Spinal cord (tissue), 10 donors: ENCODE data around the gene RFX1. TPM values are rescaled to one million over a fixed set of nuclear protein-coding genes. Genes with fewer than 3 reads are reported as not detected.
"Not testable (repeated sequence)": the region's sequence is repeated elsewhere in the genome, so short reads cannot be mapped to it uniquely, and the experiment has no call there.

Experiments used
- DNase-seq, 6 donors: peaks; one replicate each; pipeline versions ENCODE4 v3.0.0 to v3.0.0-alpha.2; 2013 to 2015; ENCODE audit warnings: low spot score in 6 of 6, low read depth in 4 of 6
- H3K27ac ChIP-seq: one replicate; pipeline ENCODE4 v1.5.1; 2013; ENCODE audit warnings: low read depth, low read length, control low read depth
- H3K27me3 ChIP-seq: one replicate; pipeline ENCODE4 v1.6.1; 2013; ENCODE audit warnings: low read length; ENCODE audit not compliant: control insufficient read depth, insufficient read depth
- H3K36me3 ChIP-seq: one replicate; pipeline ENCODE4 v1.6.1; 2013; ENCODE audit warnings: low read length; ENCODE audit not compliant: control insufficient read depth, insufficient read depth
- H3K4me1 ChIP-seq: one replicate; pipeline ENCODE4 v1.6.1; 2013; ENCODE audit warnings: low read length; ENCODE audit not compliant: control insufficient read depth, insufficient read depth
- H3K4me3 ChIP-seq: one replicate; pipeline ENCODE4 v1.5.1; 2013; ENCODE audit warnings: low read depth, low read length, control low read depth
- H3K9me3 ChIP-seq: one replicate; pipeline ENCODE4 v1.6.1; 2013; ENCODE audit warnings: low read length; ENCODE audit not compliant: control insufficient read depth, insufficient read depth
- WGBS: methylation state at CpG from one replicate; pipeline ENCODE4 v1.1.5; 2013; ENCODE audit warnings: missing lambda C conversion rate; ENCODE audit not compliant: insufficient coverage; 5-methylcytosine and 5-hydroxymethylcytosine counted together
- polyA plus RNA-seq, 2 donors: library from polyadenylated mRNA; unstranded; fragments of 120-200 nt; gene quantifications; one replicate each; pipeline ENCODE4 v1.2.1, GENCODE V29; 2013; ENCODE audit not compliant: insufficient read length in 2 of 2
- total RNA-seq, 2 donors: library from RNA; depleted of rRNA in 1 of 2; stranded (reverse); fragments of 120-200 nt in 1 of 2; fragments of >200 nt in 1 of 2; gene quantifications; one replicate each; pipeline versions ENCODE4 v1.2.3 to v1.2.4, GENCODE V29; 2013 to 2014
- donor health status: healthy.

The RFX1 gene
- total and polyA plus RNA-seq, 4 donors = 2.6 to 16.2 (median 10.2) TPM

GRCh38 chr19:13981021-13981420, 25.1 kb downstream of the RFX1 start:
- H3K27ac ChIP-seq = no peak overlapping the region
- 80% methylated on average over 1 of the region's 5 CpGs for WGBS
- peaks cover 92% of the 10 kb centered on the region for H3K36me3 ChIP-seq

DNA sequence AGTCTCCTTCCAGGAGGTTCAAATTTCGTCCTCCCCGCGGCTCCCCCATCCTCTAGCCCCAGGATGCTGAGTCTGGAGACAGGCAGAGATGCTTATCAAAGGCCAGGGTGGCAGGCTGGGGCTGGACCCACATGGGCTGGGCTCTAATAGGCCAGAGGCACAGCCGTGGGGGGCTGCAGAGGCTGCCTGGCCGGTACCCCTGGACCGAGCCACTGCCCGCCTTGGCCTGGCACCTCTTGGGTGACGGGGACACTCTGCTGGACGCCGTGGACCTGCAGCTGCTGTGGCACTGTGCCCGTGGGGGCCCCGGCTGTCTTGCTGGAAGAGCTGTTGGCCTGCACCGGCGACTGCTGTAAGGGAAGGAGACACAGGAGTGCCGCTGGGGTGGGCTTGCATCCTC, 25.8 kb downstream of the RFX1 start:
- no peak for DNase-seq
- no peak overlapping the region for H3K27ac ChIP-seq
- H3K9me3 ChIP-seq = no peaks in the 10 kb centered on the region
- no peak overlapping the region for H3K4me3 ChIP-seq
- no peaks in the 10 kb centered on the region for H3K27me3 ChIP-seq
- H3K36me3 ChIP-seq = peaks cover 92% of the 10 kb centered on the region
- H3K4me1 ChIP-seq = peaks cover 16% of the 10 kb centered on the region
- WGBS = 85% methylated on average over 9 of the region's 15 CpGs

More at GRCh38 chr19:13981021-13981420, 25.1 kb downstream of the RFX1 start:
- Histone ChIP-seq H3K4me1 (peaks cover 23% of the 10 kb centered on the region), H3K27me3 (no peaks in the 10 kb centered on the region), H3K4me3 (no peak overlapping the region), H3K9me3 (no peaks in the 10 kb centered on the region)
- DNase-seq = no peak

DNA sequence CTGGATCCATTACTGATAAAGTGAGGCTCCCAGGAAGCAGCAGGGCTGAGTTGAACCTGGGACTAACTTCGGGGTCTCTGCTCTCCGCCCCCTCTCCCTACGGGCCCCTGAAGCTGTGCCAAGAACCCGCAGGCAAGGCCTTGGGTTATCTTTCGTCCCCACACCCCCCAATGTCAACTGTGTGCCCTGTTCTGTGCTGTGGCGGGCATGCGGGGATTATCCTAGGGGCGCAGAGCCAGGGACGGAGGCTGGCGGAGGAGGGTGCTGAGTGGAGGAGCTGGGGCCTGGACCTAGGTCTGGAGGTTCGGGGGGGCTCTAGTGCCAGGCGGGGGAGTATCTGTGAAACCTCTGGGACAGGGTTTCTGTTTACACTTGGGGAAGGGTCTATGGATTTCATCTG, 26.4 kb downstream of the RFX1 start:
- Histone ChIP-seq H3K4me3 (no peak overlapping the region), H3K36me3 (peaks cover 91% of the 10 kb centered on the region), H3K27ac (no peak overlapping the region), H3K9me3 (no peaks in the 10 kb centered on the region), H3K4me1 (peaks cover 16% of the 10 kb centered on the region), H3K27me3 (no peaks in the 10 kb centered on the region)
- 71% methylated on average over 8 of the region's 12 CpGs for WGBS
- DNase-seq = no peak

- H3K4me3 ChIP-seq = no peak overlapping the region
- H3K4me1 ChIP-seq = peaks cover 16% of the 10 kb centered on the region
- no peaks in the 10 kb centered on the region for H3K27me3 ChIP-seq
- no peaks in the 10 kb centered on the region for H3K9me3 ChIP-seq
- no peak for DNase-seq
- peaks cover 91% of the 10 kb centered on the region for H3K36me3 ChIP-seq
- H3K27ac ChIP-seq = no peak overlapping the region
- WGBS = 13% methylated on average over 9 of the region's 12 CpGs
Observed at GRCh38 chr19:13979244-13979615, 26.9 kb downstream of the RFX1 start.

DNA sequence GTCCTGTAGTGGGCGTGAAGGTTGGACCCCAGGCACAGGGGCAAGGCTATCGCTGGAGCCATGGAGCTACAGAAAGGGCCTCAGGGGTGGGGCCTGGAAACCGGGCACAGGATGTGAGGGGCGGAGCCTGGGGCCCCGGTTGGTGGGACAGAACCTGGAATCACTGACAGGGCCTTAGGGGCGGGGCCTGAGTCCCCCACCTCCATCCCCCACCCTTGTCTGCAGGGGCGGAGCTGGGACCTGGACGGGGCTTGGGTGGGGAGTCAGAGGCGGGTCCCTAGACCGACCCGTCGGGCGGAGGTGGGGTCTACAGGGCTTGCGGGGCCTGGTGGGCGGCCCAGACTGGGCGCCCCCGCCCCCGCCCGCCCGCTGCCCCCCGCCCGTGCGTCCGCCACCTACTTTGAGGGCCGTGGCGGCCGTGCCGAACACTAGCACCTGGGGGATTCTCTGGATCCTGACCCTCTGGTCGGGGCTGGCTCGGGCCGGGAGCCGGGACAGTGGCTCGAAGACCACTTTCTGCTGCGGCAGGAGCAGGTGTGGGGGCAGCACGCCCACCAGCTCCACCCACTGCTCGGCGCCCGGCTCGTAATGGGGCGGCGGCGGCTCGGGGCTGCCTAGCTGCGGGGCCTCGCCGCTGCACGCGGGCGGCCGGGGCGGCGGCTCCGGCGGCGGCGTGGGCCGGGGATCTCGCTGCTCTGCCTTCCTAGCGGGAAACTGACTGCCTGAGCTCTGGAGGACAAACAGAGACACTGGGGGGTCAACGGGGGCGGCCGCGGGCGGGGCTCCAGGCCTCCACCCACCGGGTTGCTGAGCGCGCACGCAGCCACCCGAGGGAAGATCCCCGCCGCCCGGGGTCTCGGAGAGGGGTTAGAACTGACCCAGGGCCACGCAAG, 27.5 kb downstream of the RFX1 start:
- WGBS = 15% methylated on average over 69 of the region's 74 CpGs
- no peak overlapping the region for H3K4me3 ChIP-seq
- peak overlapping the region; percentile 33 for H3K27ac ChIP-seq
- H3K4me1 ChIP-seq = peaks cover 16% of the 10 kb centered on the region
- peaks cover 90% of the 10 kb centered on the region for H3K36me3 ChIP-seq
- H3K27me3 ChIP-seq = no peaks in the 10 kb centered on the region
- DNase-seq = peak in 2 of 6 donors; percentile 28 to 78
- H3K9me3 ChIP-seq = no peaks in the 10 kb centered on the region

DNA sequence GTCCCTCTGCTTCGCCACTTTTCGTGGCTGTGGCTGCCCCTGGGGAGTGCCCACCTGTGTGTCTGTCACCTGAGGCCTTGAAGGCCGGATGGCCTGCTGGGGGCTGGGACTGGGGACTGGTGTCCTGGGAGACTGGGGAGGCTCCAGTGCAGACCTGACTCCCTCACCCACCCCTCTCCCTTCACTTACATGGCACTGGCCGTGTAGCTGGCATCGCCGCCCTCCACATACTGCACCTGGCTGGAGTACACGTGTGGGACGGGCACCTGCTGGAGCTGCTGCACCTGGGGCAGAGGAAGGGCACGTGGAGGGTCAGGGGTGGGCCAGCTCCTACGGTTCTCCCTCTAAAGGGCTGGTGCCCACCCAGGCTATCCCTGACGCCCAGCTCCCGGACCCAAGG, 28.3 kb downstream of the RFX1 start:
- Histone ChIP-seq H3K27ac (no peak overlapping the region), H3K36me3 (peaks cover 90% of the 10 kb centered on the region)
- WGBS = 88% methylated on average over 6 of the region's 12 CpGs

GRCh38 chr19:13976446-13976845, 29.7 kb downstream of the RFX1 start:
- no peak for DNase-seq
- no peaks in the 10 kb centered on the region for H3K9me3 ChIP-seq
- no peaks in the 10 kb centered on the region for H3K27me3 ChIP-seq
- WGBS = 91% methylated on average over 10 of the region's 12 CpGs
- peaks cover 87% of the 10 kb centered on the region for H3K36me3 ChIP-seq
- H3K27ac ChIP-seq = no peak overlapping the region
- peaks cover 16% of the 10 kb centered on the region for H3K4me1 ChIP-seq
- no peak overlapping the region for H3K4me3 ChIP-seq

More for the DNA sequence above, 28.3 kb downstream of the RFX1 start:
- Histone ChIP-seq H3K27me3 (no peaks in the 10 kb centered on the region), H3K4me1 (peaks cover 16% of the 10 kb centered on the region), H3K4me3 (no peak overlapping the region), H3K9me3 (no peaks in the 10 kb centered on the region)
- DNase-seq = no peak

GRCh38 chr19:13975870-13976269, 30.2 kb downstream of the RFX1 start:
- Histone ChIP-seq H3K36me3 (peaks cover 86% of the 10 kb centered on the region), H3K4me1 (peaks cover 16% of the 10 kb centered on the region), H3K9me3 (no peaks in the 10 kb centered on the region), H3K27me3 (no peaks in the 10 kb centered on the region), H3K27ac (no peak overlapping the region), H3K4me3 (no peak overlapping the region)
- WGBS = 93% methylated on average over 11 of the region's 11 CpGs
- DNase-seq = no peak

- Histone ChIP-seq H3K27ac (no peak overlapping the region), H3K4me1 (peaks cover 8% of the 10 kb centered on the region), H3K4me3 (no peak overlapping the region), H3K9me3 (no peaks in the 10 kb centered on the region), H3K36me3 (peaks cover 85% of the 10 kb centered on the region), H3K27me3 (no peaks in the 10 kb centered on the region)
- peak in 2 of 6 donors; percentile 44 to 88 for DNase-seq
- 40% methylated on average over 4 of the region's 12 CpGs for WGBS
Observed at GRCh38 chr19:13974073-13974472, 32.0 kb downstream of the RFX1 start.

DNA sequence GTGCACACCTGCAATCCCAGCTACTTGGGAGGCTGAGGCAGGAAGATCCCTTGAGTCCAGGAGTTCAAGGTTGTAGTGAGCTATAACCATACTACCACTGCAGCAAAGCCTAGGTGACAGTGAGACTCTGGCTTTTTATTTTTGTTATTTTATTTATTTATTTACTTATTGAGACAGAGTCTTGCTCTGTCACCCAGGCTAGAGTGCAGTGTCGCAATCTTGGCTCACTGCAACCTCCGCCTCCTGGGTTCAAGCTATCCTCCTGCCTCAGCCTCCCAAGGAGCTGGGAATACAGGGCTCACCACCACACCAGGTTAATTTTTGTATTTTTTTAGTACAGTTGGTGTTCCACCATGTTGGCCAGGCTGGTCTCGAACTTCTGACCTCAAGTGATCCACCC, 32.6 kb downstream of the RFX1 start:
- H3K27me3 ChIP-seq, H3K27ac ChIP-seq, H3K4me3 ChIP-seq, DNase-seq, H3K4me1 ChIP-seq, H3K9me3 ChIP-seq: not testable (repeated sequence)
- H3K36me3 ChIP-seq = peaks cover 89% of the 10 kb centered on the region
- 100% methylated on average over 1 of the region's 3 CpGs for WGBS
